ENCODE data around the gene SORCS2. TPM values are rescaled to one million over a fixed set of nuclear protein-coding genes. Genes with fewer than 3 reads are reported as not detected.

The SORCS2 gene
- total and polyA plus RNA-seq, 2 of the 13 experiments (the other 11 are each of a cell fraction or from before 2014, with no cell fraction given): 0.82 to 1.0 TPM

- no peak for TF ChIP-seq CHD2 (IDR thresholded peaks at IDR 0.05; ENCODE audit: low read depth, low read length)
- no peak for TF ChIP-seq ZNF331 (CRISPR knock-in tag; IDR thresholded peaks at IDR 0.05)
- TF ChIP-seq ZFP1 (CRISPR knock-in tag; IDR thresholded peaks at IDR 0.05): no peak
- TF ChIP-seq ZNF713 (CRISPR knock-in tag; IDR thresholded peaks at IDR 0.05): no peak
- TF ChIP-seq ZNF256 (CRISPR knock-in tag; conservative IDR thresholded peaks at IDR 0.05): no peak
- TF ChIP-seq HOMEZ (CRISPR knock-in tag; IDR thresholded peaks at IDR 0.05; ENCODE audit: low read depth): no peak
Observed at GRCh38 chr4:7390906-7391636, 198.7 kb downstream of the SORCS2 start (continued).

- Histone ChIP-seq H3K27ac (ENCODE audit: extremely low read length, insufficient read depth, low read length) (no peak overlapping the region), H3K4me2 (ENCODE audit: low read depth, low read length) (no peak overlapping the region), H3K9me3 (ENCODE audit: low read length) (no peaks in the 10 kb centered on the region), H3K4me1 (ENCODE audit: insufficient read depth, low read length) (no peaks in the 10 kb centered on the region), H3K79me2 (ENCODE audit: insufficient read depth, low read length) (no peaks in the 10 kb centered on the region), H3K4me3 (replicated peaks in 1 of 3; ENCODE audit: insufficient read depth in 1 of 3, low read depth in 2 of 3, low read length in 3 of 3) (no peak overlapping the region), H3K9ac (ENCODE audit: insufficient read depth, low read depth, low read length) (no peak overlapping the region), H3K27me3 (ENCODE audit: control insufficient read depth in 1 of 2, insufficient read depth in 2 of 2, low read length in 2 of 2) (peaks cover 2 to 63% of the 10 kb centered on the region in 2 experiments; a peak in 4 of 5 replicates), H4K20me1 (ENCODE audit: insufficient read depth, low read length) (no peaks in the 10 kb centered on the region), H3K36me3 (replicated peaks in 1 of 2; ENCODE audit: control insufficient read depth in 1 of 2, insufficient read depth in 2 of 2, low read length in 2 of 2) (no peaks in the 10 kb centered on the region), H2AFZ (ENCODE audit: low read length) (no peak overlapping the region)
- DNase-seq (ENCODE audit: low spot score): no peak
- BruUV-seq (replicated peaks): no TSS peak
- 10% methylated on average over 14 of the region's 18 CpGs for WGBS (ENCODE audit: low lambda C conversion rate)
- POLR2A ChIA-PET: no interaction called here
- in situ Hi-C loops (cut with HindIII; ENCODE audit: extremely low pct_ligation_motif_present, low pct_unique_long_range_greater_than_20kb): no loop called here
- FAIRE-seq: no peak
- ATAC-seq: no peak
- CTCF ChIA-PET (ENCODE audit: low intra/inter-chr PET ratio, low total read pairs): no interaction called here
- intact Hi-C loops (cut with micrococcal nuclease; ENCODE audit: unreplicated experiment): no loop called here
- no peak for TF ChIP-seq SIX1 (CRISPR knock-in tag; IDR thresholded peaks at IDR 0.05; ENCODE audit: borderline replicate concordance)
- no peak for TF ChIP-seq ZNF34 (CRISPR knock-in tag; IDR thresholded peaks at IDR 0.05; ENCODE audit: borderline replicate concordance)
- TF ChIP-seq SCMH1 (CRISPR knock-in tag; IDR thresholded peaks at IDR 0.05; ENCODE audit: borderline replicate concordance): no peak
- TF ChIP-seq MATR3 (CRISPR knock-in tag; IDR thresholded peaks at IDR 0.05): no peak
- TF ChIP-seq MXD4 (CRISPR knock-in tag; IDR thresholded peaks at IDR 0.05): no peak
- no peak for TF ChIP-seq ARNT2 (CRISPR knock-in tag; IDR thresholded peaks at IDR 0.05; ENCODE audit: low read depth)
- TF ChIP-seq ZBTB8A (CRISPR knock-in tag; IDR thresholded peaks at IDR 0.05; ENCODE audit: borderline replicate concordance, low read depth): no peak
- no peak for TF ChIP-seq MXD1 (CRISPR knock-in tag; IDR thresholded peaks at IDR 0.05)
- no peak for TF ChIP-seq AHDC1 (CRISPR knock-in tag; IDR thresholded peaks at IDR 0.05; ENCODE audit: borderline replicate concordance)
- no peak for TF ChIP-seq IKZF1 (IDR thresholded peaks at IDR 0.05)
Observed at GRCh38 chr4:7391637-7392437, 199.5 kb downstream of the SORCS2 start.
